Measurements from ENCODE around the gene CAPN13.

CAPN13 gene

GRCh38 chr2:30681022-30681421, 126.2 kb downstream of the CAPN13 start:
- Histone ChIP-seq H3K9ac (ENCODE audit: low read depth, low read length) (no peak overlapping the region), H3K27me3 (ENCODE audit: control insufficient read depth, insufficient read depth, low read length) (no peaks in the 10 kb centered on the region), H3K36me3 (ENCODE audit: control insufficient read depth, insufficient read depth, low read length) (no peaks in the 10 kb centered on the region), H3K4me1 (ENCODE audit: control insufficient read depth, insufficient read depth, low read length) (peaks cover 3% of the 10 kb centered on the region), H3K4me3 (ENCODE audit: low read depth, low read length) (no peak overlapping the region), H3K9me3 (ENCODE audit: control insufficient read depth, insufficient read depth, low read length) (no peaks in the 10 kb centered on the region)

GRCh38 chr2:30680121-30680520, 127.1 kb downstream of the CAPN13 start:
- Histone ChIP-seq H3K27me3 (ENCODE audit: control insufficient read depth, insufficient read depth, low read length) (no peaks in the 10 kb centered on the region), H3K4me3 (ENCODE audit: low read depth, low read length) (no peak overlapping the region), H3K36me3 (ENCODE audit: control insufficient read depth, insufficient read depth, low read length) (no peaks in the 10 kb centered on the region), H3K4me1 (ENCODE audit: control insufficient read depth, insufficient read depth, low read length) (no peaks in the 10 kb centered on the region), H3K9ac (ENCODE audit: low read depth, low read length) (no peak overlapping the region), H3K9me3 (ENCODE audit: control insufficient read depth, insufficient read depth, low read length) (no peaks in the 10 kb centered on the region)

- Histone ChIP-seq H3K27me3 (ENCODE audit: control insufficient read depth, insufficient read depth, low read length) (no peaks in the 10 kb centered on the region), H3K4me1 (ENCODE audit: control insufficient read depth, insufficient read depth, low read length) (no peaks in the 10 kb centered on the region), H3K9ac (ENCODE audit: low read depth, low read length) (no peak overlapping the region), H3K4me3 (ENCODE audit: low read depth, low read length) (no peak overlapping the region), H3K36me3 (ENCODE audit: control insufficient read depth, insufficient read depth, low read length) (no peaks in the 10 kb centered on the region), H3K9me3 (ENCODE audit: control insufficient read depth, insufficient read depth, low read length) (no peaks in the 10 kb centered on the region)
Observed at GRCh38 chr2:30679426-30680088, 127.7 kb downstream of the CAPN13 start.

DNA sequence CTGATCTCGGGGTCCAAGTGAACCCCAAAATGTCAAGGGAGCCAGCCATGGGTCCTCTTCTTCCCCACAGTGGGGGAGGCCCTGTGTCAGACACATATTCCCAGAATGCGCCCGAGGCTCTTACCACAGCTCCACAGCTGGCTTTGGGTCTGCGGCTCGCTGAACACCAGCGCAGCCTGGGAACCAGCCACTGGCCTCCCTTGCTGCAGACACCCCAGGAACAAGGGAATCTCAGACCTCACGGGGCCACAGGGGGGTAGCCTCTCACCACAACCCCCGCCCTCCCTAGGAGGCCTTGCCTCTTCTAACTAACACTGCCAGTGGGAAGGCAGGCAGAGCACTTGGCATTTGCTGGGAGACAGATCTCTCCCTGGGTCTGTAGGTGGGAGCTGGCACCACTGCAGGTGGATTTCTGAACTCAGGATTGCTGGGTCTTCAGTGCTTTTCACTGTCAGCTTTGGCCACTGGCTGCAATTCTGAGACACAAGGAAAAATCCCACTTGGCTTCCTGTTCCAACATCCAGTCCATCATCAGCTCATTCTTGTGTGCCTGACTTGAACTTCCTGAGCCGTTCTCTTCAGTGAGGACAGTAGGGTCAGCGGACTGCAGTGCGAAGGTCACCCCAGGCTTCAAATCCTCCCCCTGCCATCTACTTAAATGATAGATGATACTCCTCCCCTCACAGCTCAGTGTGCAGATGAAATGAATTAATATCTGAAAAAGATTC, 128.7 kb downstream of the CAPN13 start:
- Histone ChIP-seq H3K4me3 (ENCODE audit: low read depth, low read length) (no peak overlapping the region), H3K36me3 (ENCODE audit: control insufficient read depth, insufficient read depth, low read length) (no peaks in the 10 kb centered on the region), H3K9me3 (ENCODE audit: control insufficient read depth, insufficient read depth, low read length) (no peaks in the 10 kb centered on the region), H3K27me3 (ENCODE audit: control insufficient read depth, insufficient read depth, low read length) (no peaks in the 10 kb centered on the region), H3K4me1 (ENCODE audit: control insufficient read depth, insufficient read depth, low read length) (no peaks in the 10 kb centered on the region), H3K9ac (ENCODE audit: low read depth, low read length) (no peak overlapping the region)

- Histone ChIP-seq H3K9ac (ENCODE audit: low read depth, low read length) (no peak overlapping the region), H3K27me3 (ENCODE audit: control insufficient read depth, insufficient read depth, low read length) (no peaks in the 10 kb centered on the region), H3K4me1 (ENCODE audit: control insufficient read depth, insufficient read depth, low read length) (no peaks in the 10 kb centered on the region), H3K9me3 (ENCODE audit: control insufficient read depth, insufficient read depth, low read length) (no peaks in the 10 kb centered on the region), H3K4me3 (ENCODE audit: low read depth, low read length) (no peak overlapping the region), H3K36me3 (ENCODE audit: control insufficient read depth, insufficient read depth, low read length) (no peaks in the 10 kb centered on the region)
Observed at GRCh38 chr2:30677861-30678385, 129.3 kb downstream of the CAPN13 start.

DNA sequence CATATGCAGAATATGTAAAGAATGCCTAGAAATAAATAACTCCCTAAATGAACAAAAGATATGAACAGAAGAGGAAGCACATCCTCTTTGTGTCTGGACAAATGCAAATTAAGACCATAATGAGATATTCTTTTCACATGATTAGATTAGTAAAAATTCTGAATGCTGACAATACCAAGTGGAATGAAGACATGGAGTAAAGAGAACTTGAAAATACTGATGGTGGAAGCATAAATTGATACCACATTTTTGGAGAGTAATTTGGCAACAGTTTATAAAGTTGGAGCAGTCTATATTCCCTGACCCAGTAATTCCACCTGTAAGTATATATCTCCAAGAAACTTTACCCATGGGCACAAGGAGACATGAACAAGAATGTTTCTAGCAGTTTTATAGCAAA, 130.0 kb downstream of the CAPN13 start:
- Histone ChIP-seq H3K4me3 (ENCODE audit: low read depth, low read length) (no peak overlapping the region), H3K9ac (ENCODE audit: low read depth, low read length) (no peak overlapping the region), H3K36me3 (ENCODE audit: control insufficient read depth, insufficient read depth, low read length) (no peaks in the 10 kb centered on the region), H3K9me3 (ENCODE audit: control insufficient read depth, insufficient read depth, low read length) (no peaks in the 10 kb centered on the region), H3K4me1 (ENCODE audit: control insufficient read depth, insufficient read depth, low read length) (no peaks in the 10 kb centered on the region), H3K27me3 (ENCODE audit: control insufficient read depth, insufficient read depth, low read length) (no peaks in the 10 kb centered on the region)

DNA sequence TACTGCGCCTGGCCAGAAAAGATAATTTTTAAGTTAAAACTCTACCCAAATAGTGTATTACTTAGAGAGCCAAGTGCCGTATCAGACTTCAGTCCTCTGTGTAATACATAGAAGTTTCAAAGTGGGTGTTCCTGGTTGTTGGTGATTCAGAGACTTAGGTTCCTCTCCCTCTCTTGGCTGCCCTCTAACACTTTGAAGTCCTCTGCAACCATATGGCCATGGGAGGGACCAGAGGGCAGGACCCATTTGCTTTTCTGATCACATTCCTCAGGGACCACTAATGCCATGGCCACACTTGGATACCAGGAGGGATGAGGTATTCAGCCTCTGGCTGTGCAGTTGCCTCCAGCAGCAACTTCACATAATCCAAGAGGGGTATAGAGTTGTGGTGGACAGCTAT, 131.5 kb downstream of the CAPN13 start:
- no peak overlapping the region for H3K9ac ChIP-seq (ENCODE audit: low read depth, low read length)

DNA sequence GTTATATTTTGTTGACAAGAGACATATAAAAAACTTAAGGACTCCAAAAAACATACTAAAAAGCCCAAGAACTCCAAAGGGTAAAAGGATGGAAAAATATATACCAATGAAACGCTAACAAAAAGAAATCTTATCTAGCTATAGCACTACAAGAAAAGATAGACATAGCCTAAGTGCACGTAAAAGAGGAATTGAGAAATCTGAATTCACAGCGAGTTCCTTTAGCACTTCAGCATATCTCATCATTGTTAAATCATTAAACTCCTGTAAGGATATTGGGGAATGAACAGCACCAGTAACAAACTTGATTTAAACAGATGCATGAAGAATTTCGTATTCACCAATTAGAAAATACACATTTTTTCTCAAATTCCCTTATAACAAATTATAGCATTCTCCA, 134.1 kb downstream of the CAPN13 start:
- Histone ChIP-seq H3K4me1 (ENCODE audit: control insufficient read depth, insufficient read depth, low read length) (no peaks in the 10 kb centered on the region), H3K27me3 (ENCODE audit: control insufficient read depth, insufficient read depth, low read length) (no peaks in the 10 kb centered on the region), H3K4me3 (ENCODE audit: low read depth, low read length) (no peak overlapping the region), H3K9me3 (ENCODE audit: control insufficient read depth, insufficient read depth, low read length) (peaks cover 13% of the 10 kb centered on the region), H3K9ac (ENCODE audit: low read depth, low read length) (no peak overlapping the region), H3K36me3 (ENCODE audit: control insufficient read depth, insufficient read depth, low read length) (no peaks in the 10 kb centered on the region)

More for the DNA sequence above, 131.5 kb downstream of the CAPN13 start:
- H3K27me3 ChIP-seq (ENCODE audit: control insufficient read depth, insufficient read depth, low read length): no peaks in the 10 kb centered on the region
- no peaks in the 10 kb centered on the region for H3K36me3 ChIP-seq (ENCODE audit: control insufficient read depth, insufficient read depth, low read length)
- H3K9me3 ChIP-seq (ENCODE audit: control insufficient read depth, insufficient read depth, low read length): no peaks in the 10 kb centered on the region
- H3K4me1 ChIP-seq (ENCODE audit: control insufficient read depth, insufficient read depth, low read length): no peaks in the 10 kb centered on the region
- H3K4me3 ChIP-seq (ENCODE audit: low read depth, low read length): no peak overlapping the region
